PC-9 (cell line): Measurements from ENCODE around the gene CEP76.

Source experiments
- CTCF ChIP-seq: fragments of 200-600 bp; sonication (generic); conservative IDR thresholded peaks from 2 replicates; pipeline ENCODE4 v1.6.1; 2017; ENCODE audit warnings: mixed run types, antibody characterized with exemption, mild to moderate bottlenecking, moderate library complexity
- EZH2 ChIP-seq: fragments of 200-600 bp; sonication (generic); IDR thresholded peaks from 2 replicates; pipeline ENCODE4 v1.8.0; 2017; ENCODE audit warnings: antibody characterized with exemption, low read depth

- TF ChIP-seq EZH2 (no peak), CTCF (no peak)
These were observed at the start of gene CEP76, which contains the start of gene PSMG2 for GRCh38 chr18:12702221-12703095.
